ENCODE results near the gene R3HDML.
A peak's percentile ranks its signal among the peaks of the same experiment; 100 is the strongest.
"Not testable (repeated sequence)": the region's sequence is repeated elsewhere in the genome, so short reads cannot be mapped to it uniquely, and the experiment has no call there.

The R3HDML gene, protein sequence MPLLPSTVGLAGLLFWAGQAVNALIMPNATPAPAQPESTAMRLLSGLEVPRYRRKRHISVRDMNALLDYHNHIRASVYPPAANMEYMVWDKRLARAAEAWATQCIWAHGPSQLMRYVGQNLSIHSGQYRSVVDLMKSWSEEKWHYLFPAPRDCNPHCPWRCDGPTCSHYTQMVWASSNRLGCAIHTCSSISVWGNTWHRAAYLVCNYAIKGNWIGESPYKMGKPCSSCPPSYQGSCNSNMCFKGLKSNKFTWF

GRCh38 chr20:44336725-44337380, at the start of gene R3HDML:
Gene R3HDML (plus strand): TSS chr20:44337043. CDS start chr20:44337158, 115 bp downstream.
- DNase-seq: no peak

- DNase-seq: no peak
Observed at GRCh38 chr20:44287272-44288097, 49.4 kb upstream of the R3HDML start.

GRCh38 chr20:44288252-44288651, 48.6 kb upstream of the R3HDML start:
- DNase-seq: no peak

- no peak for DNase-seq
Observed at GRCh38 chr20:44291754-44292153, 45.1 kb upstream of the R3HDML start.

DNA sequence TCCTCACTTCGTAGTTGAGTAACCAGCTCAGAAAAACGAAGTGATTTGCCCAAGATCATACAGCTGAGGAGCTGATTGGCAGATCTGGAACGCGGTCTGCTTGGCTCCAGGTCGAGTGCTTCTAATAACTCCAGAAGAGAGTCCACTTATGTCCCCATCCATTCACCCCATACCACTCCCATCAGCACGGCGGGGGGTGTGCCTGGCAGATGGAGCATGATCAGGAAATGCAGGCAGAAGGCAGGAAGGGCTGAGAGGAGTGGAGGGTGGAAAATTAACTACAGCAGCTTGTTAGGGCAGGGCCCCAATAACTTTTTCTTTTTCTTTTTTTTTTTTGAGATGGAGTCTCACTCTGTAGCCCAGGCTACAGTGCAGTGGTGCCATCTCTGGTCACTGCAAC, 40.8 kb upstream of the R3HDML start:
- no peak for DNase-seq

DNA sequence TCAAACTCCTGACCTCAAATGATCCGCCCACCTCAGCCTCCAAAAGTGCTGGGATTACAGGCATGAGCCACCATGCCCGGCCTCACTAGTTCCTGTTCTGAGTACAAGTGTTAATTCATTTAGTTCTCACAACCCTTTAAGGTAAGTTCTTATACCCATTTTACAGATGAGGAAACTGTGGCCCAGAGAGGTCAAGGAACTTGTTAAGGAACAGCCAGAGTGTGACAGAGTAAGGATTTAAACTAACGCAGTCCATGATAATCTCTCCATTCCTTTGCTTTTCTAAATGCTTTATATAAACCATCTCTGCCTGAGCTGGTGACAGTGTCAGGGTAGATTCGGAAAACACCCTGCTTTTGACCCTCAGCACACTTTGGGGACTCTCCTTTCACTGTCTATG, 39.1 kb upstream of the R3HDML start:
- no peak for DNase-seq

DNA sequence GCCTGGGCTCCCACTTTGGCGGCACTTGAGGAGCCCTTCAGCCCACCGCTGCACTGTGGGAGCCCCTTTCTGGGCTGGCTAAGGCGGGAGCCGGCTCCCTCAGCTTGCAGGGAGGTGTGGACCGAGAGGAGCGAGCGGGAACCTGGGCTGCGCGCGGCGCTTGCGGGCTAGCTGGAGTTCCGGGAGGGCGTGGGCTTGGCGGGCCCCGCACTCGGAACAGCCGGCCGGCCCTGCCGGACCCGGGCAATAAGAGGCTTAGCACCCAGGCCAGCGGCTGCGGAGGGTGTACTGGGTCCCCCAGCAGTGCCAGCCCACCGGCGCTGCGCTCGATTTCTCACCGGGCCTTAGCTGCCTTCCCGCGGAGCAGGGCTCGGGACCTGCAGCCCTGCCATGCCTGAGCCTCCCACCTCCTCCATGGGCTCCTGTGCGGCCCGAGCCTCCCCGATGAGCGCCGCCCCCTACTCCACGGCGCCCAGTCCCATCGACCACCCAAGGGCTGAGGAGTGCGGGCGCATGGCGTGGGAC, 37.8 kb upstream of the R3HDML start:
- DNase-seq: not testable (repeated sequence)

GRCh38 chr20:44301285-44301684, 35.6 kb upstream of the R3HDML start:
- no peak for DNase-seq

DNA sequence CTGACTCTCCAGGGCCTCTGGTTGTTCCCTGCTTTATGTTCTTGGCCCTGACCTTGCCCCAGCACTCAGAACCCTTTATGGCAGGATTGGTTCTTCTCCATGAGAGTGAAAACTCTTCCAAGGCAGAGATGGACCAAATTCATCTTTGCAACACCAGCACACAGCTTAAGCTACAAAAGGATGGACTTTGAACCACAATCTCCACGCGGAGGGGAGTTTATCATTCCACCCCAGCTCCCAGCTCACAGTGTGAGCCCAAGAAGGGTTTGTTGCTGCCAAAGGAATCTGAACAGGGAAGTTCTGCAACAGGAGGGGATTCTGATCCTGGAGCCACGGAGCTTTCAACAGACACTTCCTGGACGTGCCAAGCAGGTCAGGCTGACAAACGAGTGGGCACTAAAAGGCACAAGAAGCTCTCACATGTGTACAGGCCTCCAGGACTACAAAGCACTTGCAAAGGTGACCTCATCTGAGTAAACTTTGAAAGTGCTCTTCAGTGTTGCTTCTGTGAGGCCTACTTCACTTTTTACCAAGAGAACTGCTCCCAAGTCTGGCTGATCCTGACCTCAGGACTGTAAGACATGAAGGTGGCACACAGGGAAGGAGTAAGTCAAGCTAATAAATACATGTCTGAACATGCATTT, 34.7 kb upstream of the R3HDML start:
- no peak for DNase-seq

GRCh38 chr20:44302736-44303135, 34.1 kb upstream of the R3HDML start:
- no peak for DNase-seq

DNA sequence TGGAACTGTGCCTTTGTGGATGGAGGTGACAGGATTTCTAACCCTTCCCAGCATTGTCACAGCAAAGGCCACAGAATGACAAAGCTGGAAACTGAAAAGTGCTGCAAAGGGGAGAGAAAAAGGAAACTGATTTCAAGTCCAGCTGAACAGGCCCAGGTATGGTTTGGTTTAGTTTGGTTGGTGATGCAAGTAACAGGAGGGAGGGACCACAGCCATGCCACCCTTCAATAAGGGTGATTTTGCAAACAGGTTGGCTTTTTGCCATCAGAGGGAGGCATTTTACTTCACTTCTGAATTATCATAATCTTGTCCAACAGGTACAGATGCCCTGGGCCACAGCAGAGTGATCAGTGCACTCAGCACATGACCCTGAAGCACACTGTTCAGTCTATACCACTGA, 32.5 kb upstream of the R3HDML start:
- no peak for DNase-seq

- no peak for DNase-seq
Observed at GRCh38 chr20:44306927-44307326, 29.9 kb upstream of the R3HDML start.

- DNase-seq: peak; percentile 39
Observed at GRCh38 chr20:44309763-44310663, 26.8 kb upstream of the R3HDML start.

GRCh38 chr20:44310664-44311639, 25.9 kb upstream of the R3HDML start, which contains the start of gene FITM2:
Gene FITM2 (minus strand): TSS chr20:44311202. CDS start chr20:44311148, 54 bp downstream.
- DNase-seq: peak; percentile 99

DNA sequence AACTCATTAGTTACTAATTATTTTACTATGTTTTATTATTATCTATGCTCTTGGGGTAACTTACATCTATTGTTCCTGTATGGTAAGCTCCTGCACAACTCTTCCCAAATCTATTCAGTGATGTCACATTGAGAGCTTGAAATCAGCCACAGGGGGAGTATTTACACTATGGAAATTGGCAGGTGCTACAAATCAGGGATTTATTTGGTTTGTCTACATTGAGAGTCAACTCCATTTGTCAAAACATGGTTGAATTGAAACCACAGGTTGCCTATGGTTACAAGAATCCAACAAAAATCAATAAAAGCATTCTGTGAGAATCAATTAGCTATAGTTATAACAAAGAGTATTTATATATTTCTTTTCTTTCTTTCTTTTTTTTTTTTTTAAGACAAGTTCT, 22.0 kb upstream of the R3HDML start:
- DNase-seq: no peak

GRCh38 chr20:44319839-44320422, 16.9 kb upstream of the R3HDML start:
- DNase-seq: no peak

- no peak for DNase-seq
Observed at GRCh38 chr20:44324343-44324742, 12.5 kb upstream of the R3HDML start.

DNA sequence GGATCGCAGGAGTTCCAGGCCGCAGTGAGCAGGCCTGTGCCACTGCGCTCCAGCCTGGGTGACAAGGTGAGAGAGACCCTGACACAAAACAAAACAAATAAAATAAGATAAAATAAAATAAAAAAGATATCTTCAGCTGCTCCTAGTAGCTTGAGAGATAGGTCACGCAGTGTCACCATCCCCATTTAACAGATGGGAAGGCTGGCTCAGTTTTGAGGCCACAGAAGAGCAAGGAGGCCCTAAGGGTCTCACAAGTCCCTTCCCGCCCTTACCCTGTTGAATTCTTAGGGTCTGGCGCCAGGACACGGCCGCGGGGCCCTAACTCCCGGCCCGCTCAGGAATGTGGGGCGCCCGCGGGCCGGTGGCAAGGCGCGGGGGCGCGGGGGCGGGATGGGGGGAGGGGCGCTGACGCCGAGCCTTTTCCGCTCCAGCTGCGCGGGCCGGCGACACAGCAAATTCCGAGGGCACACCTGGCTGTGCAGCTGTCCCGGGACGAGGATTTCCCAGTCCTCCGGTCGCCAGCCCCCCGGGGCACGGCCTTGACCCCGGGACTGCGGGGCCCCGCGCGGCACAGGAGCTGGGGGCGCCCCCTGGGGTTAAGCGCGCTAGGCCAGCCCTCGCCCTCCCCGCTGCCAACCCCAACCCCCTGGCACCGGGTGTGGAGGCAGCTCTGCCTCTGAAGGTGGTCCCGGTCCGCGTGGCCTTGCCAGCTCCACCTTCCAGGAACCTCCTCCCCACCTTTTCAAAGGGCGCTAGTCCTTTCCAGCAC, 10.3 kb upstream of the R3HDML start:
- no peak for DNase-seq

GRCh38 chr20:44327748-44328147, 9.1 kb upstream of the R3HDML start:
- not testable (repeated sequence) for DNase-seq

All from suppressor macrophage treated with lipopolysaccharide for 4 hours (primary cell).